HL-60 (cell line): ENCODE results near the gene TPST2.

Experiments
- DNase-seq, 2 experiments: peaks; one replicate each; pipeline ENCODE4 v3.0.0-alpha.2; 2010 to 2020; ENCODE audit warnings: low read depth in 1 of 2, low spot score in 1 of 2
- H3K27ac ChIP-seq: fragments of 250-450 bp; sonication (Bioruptor Pico); replicated peaks from 2 replicates; pipeline ENCODE4 v1.5.1; 2020; ENCODE audit warnings: mild to moderate bottlenecking, moderate library complexity
- H3K27me3 ChIP-seq: fragments of 250-450 bp; sonication (Bioruptor Pico); 2 replicates; pipeline ENCODE4 v1.5.1; 2021; ENCODE audit warnings: mild to moderate bottlenecking, moderate library complexity; ENCODE audit not compliant: insufficient read depth, poor library complexity, severe bottlenecking
- H3K4me3 ChIP-seq: replicated peaks from 2 replicates; pipeline ENCODE4 v1.5.1; 2011; ENCODE audit warnings: mild to moderate bottlenecking, control low read depth, low read length; ENCODE audit not compliant: insufficient read depth
- GABPA ChIP-seq: IDR thresholded peaks from 2 replicates; pipeline ENCODE4 v1.6.1; 2012; ENCODE audit warnings: low read depth
- POLR2AphosphoS5 ChIP-seq: IDR thresholded peaks from 2 replicates; pipeline ENCODE4 v1.6.1; 2012; ENCODE audit warnings: low read depth
- SPI1 ChIP-seq: IDR thresholded peaks from 2 replicates; pipeline ENCODE4 v1.6.1; 2012; ENCODE audit warnings: low read depth, mild to moderate bottlenecking, borderline replicate concordance
- TF ChIP-seq, protein P1 (sequence below): IDR thresholded peaks from 2 replicates; pipeline ENCODE4 v1.6.1; 2012; ENCODE audit warnings: low read depth; ENCODE audit not compliant: insufficient replicate concordance
- TF ChIP-seq, protein P2 (sequence below): IDR thresholded peaks from one replicate; pipeline ENCODE4 v1.5.1; 2011; ENCODE audit warnings: low read length, control low read depth, inconsistent platforms; ENCODE audit not compliant: insufficient read depth

TPST2 gene

DNA sequence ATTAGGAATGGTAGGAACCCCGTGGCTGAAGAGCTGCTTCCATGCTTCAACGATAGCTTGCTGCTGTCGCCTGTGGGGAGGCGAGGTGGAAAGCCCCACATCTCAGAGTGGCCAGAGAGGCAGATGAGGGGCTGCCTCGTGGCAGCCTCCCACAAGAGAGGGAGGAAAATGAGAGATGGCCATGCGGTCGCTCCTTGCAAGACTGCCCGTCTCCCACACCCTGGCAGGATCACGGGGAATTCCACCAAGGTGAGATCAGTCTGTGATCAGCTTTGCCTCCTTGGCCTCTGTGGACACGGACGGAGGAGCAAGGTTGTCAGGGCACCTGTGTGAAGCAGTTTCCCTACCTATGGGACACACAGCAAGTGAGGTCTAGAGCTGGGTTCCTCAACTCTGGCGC lies 34.9 kb upstream of the TPST2 start:
- DNase-seq, result no peak
- H3K4me3 ChIP-seq, result no peak overlapping the region
- TF ChIP-seq, protein P1, sequence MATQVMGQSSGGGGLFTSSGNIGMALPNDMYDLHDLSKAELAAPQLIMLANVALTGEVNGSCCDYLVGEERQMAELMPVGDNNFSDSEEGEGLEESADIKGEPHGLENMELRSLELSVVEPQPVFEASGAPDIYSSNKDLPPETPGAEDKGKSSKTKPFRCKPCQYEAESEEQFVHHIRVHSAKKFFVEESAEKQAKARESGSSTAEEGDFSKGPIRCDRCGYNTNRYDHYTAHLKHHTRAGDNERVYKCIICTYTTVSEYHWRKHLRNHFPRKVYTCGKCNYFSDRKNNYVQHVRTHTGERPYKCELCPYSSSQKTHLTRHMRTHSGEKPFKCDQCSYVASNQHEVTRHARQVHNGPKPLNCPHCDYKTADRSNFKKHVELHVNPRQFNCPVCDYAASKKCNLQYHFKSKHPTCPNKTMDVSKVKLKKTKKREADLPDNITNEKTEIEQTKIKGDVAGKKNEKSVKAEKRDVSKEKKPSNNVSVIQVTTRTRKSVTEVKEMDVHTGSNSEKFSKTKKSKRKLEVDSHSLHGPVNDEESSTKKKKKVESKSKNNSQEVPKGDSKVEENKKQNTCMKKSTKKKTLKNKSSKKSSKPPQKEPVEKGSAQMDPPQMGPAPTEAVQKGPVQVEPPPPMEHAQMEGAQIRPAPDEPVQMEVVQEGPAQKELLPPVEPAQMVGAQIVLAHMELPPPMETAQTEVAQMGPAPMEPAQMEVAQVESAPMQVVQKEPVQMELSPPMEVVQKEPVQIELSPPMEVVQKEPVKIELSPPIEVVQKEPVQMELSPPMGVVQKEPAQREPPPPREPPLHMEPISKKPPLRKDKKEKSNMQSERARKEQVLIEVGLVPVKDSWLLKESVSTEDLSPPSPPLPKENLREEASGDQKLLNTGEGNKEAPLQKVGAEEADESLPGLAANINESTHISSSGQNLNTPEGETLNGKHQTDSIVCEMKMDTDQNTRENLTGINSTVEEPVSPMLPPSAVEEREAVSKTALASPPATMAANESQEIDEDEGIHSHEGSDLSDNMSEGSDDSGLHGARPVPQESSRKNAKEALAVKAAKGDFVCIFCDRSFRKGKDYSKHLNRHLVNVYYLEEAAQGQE, result no peak
- TF ChIP-seq SPI1 (no peak), GABPA (no peak), POLR2AphosphoS5 (no peak)
- TF ChIP-seq, protein P2, sequence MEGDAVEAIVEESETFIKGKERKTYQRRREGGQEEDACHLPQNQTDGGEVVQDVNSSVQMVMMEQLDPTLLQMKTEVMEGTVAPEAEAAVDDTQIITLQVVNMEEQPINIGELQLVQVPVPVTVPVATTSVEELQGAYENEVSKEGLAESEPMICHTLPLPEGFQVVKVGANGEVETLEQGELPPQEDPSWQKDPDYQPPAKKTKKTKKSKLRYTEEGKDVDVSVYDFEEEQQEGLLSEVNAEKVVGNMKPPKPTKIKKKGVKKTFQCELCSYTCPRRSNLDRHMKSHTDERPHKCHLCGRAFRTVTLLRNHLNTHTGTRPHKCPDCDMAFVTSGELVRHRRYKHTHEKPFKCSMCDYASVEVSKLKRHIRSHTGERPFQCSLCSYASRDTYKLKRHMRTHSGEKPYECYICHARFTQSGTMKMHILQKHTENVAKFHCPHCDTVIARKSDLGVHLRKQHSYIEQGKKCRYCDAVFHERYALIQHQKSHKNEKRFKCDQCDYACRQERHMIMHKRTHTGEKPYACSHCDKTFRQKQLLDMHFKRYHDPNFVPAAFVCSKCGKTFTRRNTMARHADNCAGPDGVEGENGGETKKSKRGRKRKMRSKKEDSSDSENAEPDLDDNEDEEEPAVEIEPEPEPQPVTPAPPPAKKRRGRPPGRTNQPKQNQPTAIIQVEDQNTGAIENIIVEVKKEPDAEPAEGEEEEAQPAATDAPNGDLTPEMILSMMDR, result no peak
- H3K27ac ChIP-seq, result no peak overlapping the region
- no peaks in the 10 kb centered on the region for H3K27me3 ChIP-seq

DNA sequence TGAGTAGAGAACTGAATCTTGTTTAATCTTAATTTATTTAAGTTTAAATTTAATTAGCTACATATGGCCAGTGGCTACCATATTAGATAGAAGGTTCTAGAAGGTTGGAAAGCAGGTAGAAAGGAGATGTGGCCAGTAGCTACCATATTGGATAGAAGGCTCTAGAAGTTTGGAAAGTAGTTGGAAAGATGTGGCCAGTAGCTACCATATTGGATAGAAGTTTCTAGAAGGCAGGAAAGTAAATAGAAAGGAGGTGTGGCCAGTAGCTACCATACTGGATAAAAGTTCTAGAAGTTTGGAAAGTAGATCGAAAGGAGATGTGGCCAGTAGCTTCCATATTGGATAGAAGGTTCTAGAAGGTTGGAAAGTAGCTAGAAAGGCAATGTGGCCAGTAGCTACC lies 34.1 kb upstream of the TPST2 start:
- no peak overlapping the region for H3K27ac ChIP-seq
- TF ChIP-seq, protein P1, result no peak
- TF ChIP-seq POLR2AphosphoS5, result no peak
- no peak for TF ChIP-seq SPI1
- TF ChIP-seq, protein P2, result no peak
- TF ChIP-seq GABPA, result no peak
- no peaks in the 10 kb centered on the region for H3K27me3 ChIP-seq
- no peak overlapping the region for H3K4me3 ChIP-seq
- no peak for DNase-seq

DNA sequence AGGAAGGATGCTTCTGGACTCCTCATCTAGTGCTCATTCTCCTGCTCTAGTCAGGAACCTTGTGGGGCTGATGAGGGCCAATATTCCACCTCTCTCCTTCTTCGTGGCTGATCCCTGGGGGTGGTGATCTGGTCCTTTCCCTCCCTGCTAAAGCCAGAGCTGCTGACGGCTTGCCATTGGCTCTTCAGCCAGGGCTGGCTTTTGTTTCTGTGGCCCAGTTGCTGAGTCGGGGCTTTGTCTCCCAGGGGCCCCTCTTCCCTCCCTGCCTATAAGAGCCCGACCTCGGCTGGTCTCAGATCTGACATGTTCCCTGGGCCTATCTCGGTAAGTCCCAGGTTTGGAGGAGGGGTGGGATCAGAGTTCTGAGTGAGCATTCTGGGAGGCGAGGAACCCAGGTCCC lies 31.7 kb upstream of the TPST2 start, which contains the start of gene CRYBA4:
TSS of gene CRYBA4 (plus strand) at position 301 of the 400 bp plus-strand sequence. CDS start 634 bp downstream, outside the sequence.
- TF ChIP-seq GABPA (no peak), POLR2AphosphoS5 (no peak)
- no peak within 1 kb of the TSS for H3K27ac ChIP-seq
- no peak for DNase-seq
- H3K27me3 ChIP-seq, result no peaks in the 10 kb centered on the region
- H3K4me3 ChIP-seq, result no peak within 1 kb of the TSS

DNA sequence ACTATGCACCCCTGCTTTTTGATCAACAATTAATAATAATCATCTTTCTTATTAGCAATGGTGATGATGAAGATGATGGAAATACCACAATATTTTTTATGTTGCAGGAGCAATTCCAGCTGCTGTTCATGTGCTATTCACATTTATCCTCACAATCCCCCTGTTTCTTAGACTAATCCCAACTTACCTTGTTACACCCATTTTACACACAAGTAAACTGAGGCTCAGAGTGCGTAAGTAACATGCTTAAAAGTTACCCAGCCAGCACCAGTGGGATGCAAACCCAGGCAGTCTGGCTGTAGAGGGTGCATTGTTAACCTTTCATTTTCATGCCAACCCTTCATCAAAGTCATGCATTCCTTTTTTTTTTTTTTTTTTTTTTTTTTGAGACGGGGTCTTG lies 30.3 kb upstream of the TPST2 start:
- TF ChIP-seq SPI1 (no peak), GABPA (no peak), POLR2AphosphoS5 (no peak)
- TF ChIP-seq, protein P1, result no peak
- TF ChIP-seq, protein P2, result no peak
- DNase-seq, result no peak
- Histone ChIP-seq H3K27me3 (no peaks in the 10 kb centered on the region), H3K4me3 (no peak overlapping the region), H3K27ac (no peak overlapping the region)
